BLaER1 treated with 17β-estradiol and CSF1 and Interleukin-3, amounts not matched to agents 10 nM and 100 nM (cell line): ENCODE data around the gene LZTFL1.
A peak's percentile ranks its signal among the peaks of the same experiment; 100 is the strongest.
"Not testable (repeated sequence)": the region's sequence is repeated elsewhere in the genome, so short reads cannot be mapped to it uniquely, and the experiment has no call there.

Source experiments
- H3K27ac ChIP-seq, 11 experiments: shearing (Covaris generic); formaldehyde crosslinking; 2 replicates each; pipeline ENCODE4 v1.8.1; 2022
- H3K27me3 ChIP-seq, 11 experiments: shearing (Covaris generic); formaldehyde crosslinking; 2 replicates each; pipeline ENCODE4 v1.8.1; 2022
- H3K36me3 ChIP-seq, 11 experiments: shearing (Covaris generic); formaldehyde crosslinking; 2 replicates each; pipeline ENCODE4 v1.8.1; 2022
- H3K4me1 ChIP-seq, 10 experiments: shearing (Covaris generic); formaldehyde crosslinking; 2 replicates each; pipeline ENCODE4 v1.8.1; 2022
- H3K4me2 ChIP-seq, 11 experiments: shearing (Covaris generic); formaldehyde crosslinking; 2 replicates each; pipeline ENCODE4 v1.8.1; 2022
- H3K4me3 ChIP-seq, 10 experiments: shearing (Covaris generic); formaldehyde crosslinking; 2 replicates each; pipeline ENCODE4 v1.8.1; 2022
- H3K9ac ChIP-seq, 11 experiments: shearing (Covaris generic); formaldehyde crosslinking; 2 replicates each; pipeline ENCODE4 v1.8.1; 2022
- H3K9me3 ChIP-seq, 11 experiments: shearing (Covaris generic); formaldehyde crosslinking; replicated peaks in 1 of 11; 2 replicates each; pipeline ENCODE4 v1.8.1; 2022
- H4K20me1 ChIP-seq, 11 experiments: shearing (Covaris generic); formaldehyde crosslinking; 2 replicates each; pipeline ENCODE4 v1.8.1; 2022
- Cebpa-rat ChIP-seq, 11 experiments: shearing (Covaris generic); IDR thresholded peaks; 2 replicates each; pipeline ENCODE4 v1.8.1; 2022

The LZTFL1 gene

GRCh38 chr3:45869638-45870037 is 27.7 kb upstream of the LZTFL1 start:
- Histone ChIP-seq H3K27me3 (no peaks in the 10 kb centered on the region), H3K9me3 (0 out of 22 replicates have a peak, but pooled peaks cover 0 to 3% (median 0%) of the 10 kb centered on the region in 11 experiments), H3K36me3 (no peaks in the 10 kb centered on the region), H3K4me1 (peaks cover 0 to 17% (median 0%) of the 10 kb centered on the region in 10 experiments; a peak in 4 of 20 replicates), H3K4me2 (no peak overlapping the region), H4K20me1 (no peaks in the 10 kb centered on the region), H3K4me3 (no peak overlapping the region), H3K9ac (no peak overlapping the region), H3K27ac (no peak overlapping the region)
- no peak for TF ChIP-seq Cebpa-rat (IDR thresholded peaks at IDR 0.05)

- no peak overlapping the region for H3K4me3 ChIP-seq
- no peaks in the 10 kb centered on the region for H4K20me1 ChIP-seq
- H3K27ac ChIP-seq: no peak overlapping the region
- peaks cover 0 to 4% (median 2%) of the 10 kb centered on the region in 11 experiments; a peak in 10 of 22 replicates for H3K9me3 ChIP-seq
- no peaks in the 10 kb centered on the region for H3K36me3 ChIP-seq
- TF ChIP-seq Cebpa-rat (IDR thresholded peaks at IDR 0.05): no peak
- no peak overlapping the region for H3K9ac ChIP-seq
- no peaks in the 10 kb centered on the region for H3K27me3 ChIP-seq
- no peak overlapping the region for H3K4me2 ChIP-seq
- peaks cover 0 to 18% (median 0%) of the 10 kb centered on the region in 10 experiments; a peak in 4 of 20 replicates for H3K4me1 ChIP-seq
Measured at GRCh38 chr3:45868650-45869049, 26.7 kb upstream of the LZTFL1 start.

GRCh38 chr3:45868213-45868612 is 26.3 kb upstream of the LZTFL1 start:
- no peak overlapping the region for H3K27ac ChIP-seq
- peaks cover 0 to 9% (median 6%) of the 10 kb centered on the region in 11 experiments; a peak in 10 of 22 replicates for H3K9me3 ChIP-seq
- H3K9ac ChIP-seq: no peak overlapping the region
- H3K4me3 ChIP-seq: no peak overlapping the region
- no peaks in the 10 kb centered on the region for H3K36me3 ChIP-seq
- peaks cover 0 to 18% (median 0%) of the 10 kb centered on the region in 10 experiments; a peak in 4 of 20 replicates for H3K4me1 ChIP-seq
- H3K4me2 ChIP-seq: no peak overlapping the region
- H4K20me1 ChIP-seq: no peaks in the 10 kb centered on the region
- TF ChIP-seq Cebpa-rat (IDR thresholded peaks at IDR 0.05): no peak
- H3K27me3 ChIP-seq: no peaks in the 10 kb centered on the region

- Histone ChIP-seq H4K20me1 (no peaks in the 10 kb centered on the region), H3K9ac (no peak overlapping the region), H3K4me3 (no peak overlapping the region), H3K27ac (peak overlapping the region in 1 of 11 experiments; percentile 39; a peak in 2 of 22 replicates), H3K27me3 (no peaks in the 10 kb centered on the region), H3K4me2 (peak overlapping the region in 2 of 11 experiments; percentile 56 to 75; a peak in 4 of 22 replicates), H3K9me3 (peaks cover 0 to 11% (median 7%) of the 10 kb centered on the region in 11 experiments; a peak in 10 of 22 replicates), H3K36me3 (no peaks in the 10 kb centered on the region), H3K4me1 (peaks cover 0 to 18% (median 0%) of the 10 kb centered on the region in 10 experiments; a peak in 4 of 20 replicates)
- TF ChIP-seq Cebpa-rat (IDR thresholded peaks at IDR 0.05): no peak
Measured at GRCh38 chr3:45865563-45865962, 23.6 kb upstream of the LZTFL1 start.

GRCh38 chr3:45864760-45865519 is 23.0 kb upstream of the LZTFL1 start:
- Histone ChIP-seq H3K27me3 (no peaks in the 10 kb centered on the region), H3K4me3 (no peak overlapping the region), H3K27ac (peak overlapping the region in 1 of 11 experiments; percentile 0; a peak in 1 of 22 replicates), H4K20me1 (no peaks in the 10 kb centered on the region), H3K4me2 (peak overlapping the region in 2 of 11 experiments; percentile 56 to 75; a peak in 4 of 22 replicates), H3K4me1 (peaks cover 0 to 18% (median 0%) of the 10 kb centered on the region in 10 experiments; a peak in 4 of 20 replicates), H3K9me3 (peaks cover 0 to 11% (median 7%) of the 10 kb centered on the region in 11 experiments; a peak in 10 of 22 replicates), H3K9ac (no peak overlapping the region), H3K36me3 (no peaks in the 10 kb centered on the region)
- TF ChIP-seq Cebpa-rat (IDR thresholded peaks at IDR 0.05): no peak

GRCh38 chr3:45861043-45861719 is 19.3 kb upstream of the LZTFL1 start:
- H3K4me3 ChIP-seq: no peak overlapping the region
- H3K27me3 ChIP-seq: no peaks in the 10 kb centered on the region
- H3K4me1 ChIP-seq: peaks cover 0 to 28% (median 0%) of the 10 kb centered on the region in 10 experiments; a peak in 5 of 20 replicates
- no peak overlapping the region for H3K27ac ChIP-seq
- no peak for TF ChIP-seq Cebpa-rat (IDR thresholded peaks at IDR 0.05)
- H3K9ac ChIP-seq: no peak overlapping the region
- no peaks in the 10 kb centered on the region for H3K36me3 ChIP-seq
- no peak overlapping the region for H3K4me2 ChIP-seq
- no peaks in the 10 kb centered on the region for H4K20me1 ChIP-seq
- peaks cover 7 to 21% (median 15%) of the 10 kb centered on the region in 11 experiments; a peak in 17 of 22 replicates for H3K9me3 ChIP-seq

GRCh38 chr3:45860481-45860880 is 18.6 kb upstream of the LZTFL1 start:
- no peak for TF ChIP-seq Cebpa-rat (IDR thresholded peaks at IDR 0.05)
- Histone ChIP-seq H3K27ac (no peak overlapping the region), H3K9me3 (peaks cover 12 to 28% (median 21%) of the 10 kb centered on the region in 11 experiments; a peak in 17 of 22 replicates), H3K9ac (no peak overlapping the region), H3K36me3 (no peaks in the 10 kb centered on the region), H4K20me1 (no peaks in the 10 kb centered on the region), H3K4me2 (no peak overlapping the region), H3K27me3 (no peaks in the 10 kb centered on the region), H3K4me3 (no peak overlapping the region), H3K4me1 (peaks cover 0 to 21% (median 0%) of the 10 kb centered on the region in 10 experiments; a peak in 5 of 20 replicates)

- no peaks in the 10 kb centered on the region for H4K20me1 ChIP-seq
- peaks cover 12 to 32% (median 23%) of the 10 kb centered on the region in 11 experiments; a peak in 17 of 22 replicates for H3K9me3 ChIP-seq
- H3K4me2 ChIP-seq: peak overlapping the region in 2 of 11 experiments; percentile 38 to 45; a peak in 4 of 22 replicates
- no peak for TF ChIP-seq Cebpa-rat (IDR thresholded peaks at IDR 0.05)
- no peak overlapping the region for H3K27ac ChIP-seq
- H3K4me3 ChIP-seq: no peak overlapping the region
- no peak overlapping the region for H3K9ac ChIP-seq
- no peaks in the 10 kb centered on the region for H3K36me3 ChIP-seq
- H3K4me1 ChIP-seq: peaks cover 0 to 12% (median 0%) of the 10 kb centered on the region in 10 experiments; a peak in 5 of 20 replicates
- H3K27me3 ChIP-seq: no peaks in the 10 kb centered on the region
Measured at GRCh38 chr3:45858809-45859543, 17.1 kb upstream of the LZTFL1 start.

- not testable (repeated sequence) for H4K20me1 ChIP-seq, H3K27ac ChIP-seq, H3K4me3 ChIP-seq, H3K27me3 ChIP-seq, H3K9ac ChIP-seq, H3K36me3 ChIP-seq, H3K4me2 ChIP-seq
- Histone ChIP-seq H3K4me1 (peaks cover 0 to 12% (median 4%) of the 10 kb centered on the region in 10 experiments; a peak in 8 of 20 replicates), H3K9me3 (peaks cover 6 to 22% (median 16%) of the 10 kb centered on the region in 11 experiments; a peak in 13 of 22 replicates)
Measured at GRCh38 chr3:45857024-45857423, 15.1 kb upstream of the LZTFL1 start.

GRCh38 chr3:45856323-45856722 is 14.4 kb upstream of the LZTFL1 start:
- Histone ChIP-seq H3K9me3 (peaks cover 6 to 22% (median 16%) of the 10 kb centered on the region in 11 experiments; a peak in 13 of 22 replicates), H3K4me1 (peaks cover 0 to 12% (median 4%) of the 10 kb centered on the region in 10 experiments; a peak in 8 of 20 replicates)
- not testable (repeated sequence) for H3K4me2 ChIP-seq, H3K27ac ChIP-seq, H3K27me3 ChIP-seq, H4K20me1 ChIP-seq, H3K9ac ChIP-seq, H3K36me3 ChIP-seq, H3K4me3 ChIP-seq
